ENCODE measurements around the gene SAMD9.
"Not testable (repeated sequence)": the region's sequence is repeated elsewhere in the genome, so short reads cannot be mapped to it uniquely, and the experiment has no call there.

Gene SAMD9

GRCh38 chr7:93119191-93119905 lies 1.6 kb upstream of the SAMD9 start:
- no peak for ATAC-seq

GRCh38 chr7:93117327-93117726 lies 452 bp downstream of the SAMD9 start:
- ATAC-seq = no peak

GRCh38 chr7:93115796-93116195 lies 2.0 kb downstream of the SAMD9 start:
- peak; percentile 92 to 96 for ATAC-seq

GRCh38 chr7:93108003-93108402 lies 9.8 kb downstream of the SAMD9 start:
- ATAC-seq = no peak

GRCh38 chr7:93097388-93097787 lies 20.4 kb downstream of the SAMD9 start:
- ATAC-seq = no peak

GRCh38 chr7:93092757-93093370 lies 24.9 kb downstream of the SAMD9 start:
- ATAC-seq = no peak

- ATAC-seq = not testable (repeated sequence)
Observed at GRCh38 chr7:93073357-93073756, 44.4 kb downstream of the SAMD9 start.

- ATAC-seq = no peak
Observed at GRCh38 chr7:93062599-93062998, 55.2 kb downstream of the SAMD9 start.

- peak in 1 of 2 donors; percentile 10 for ATAC-seq
Observed at GRCh38 chr7:93060865-93061264, 56.9 kb downstream of the SAMD9 start.

- no peak for ATAC-seq
Observed at GRCh38 chr7:93060025-93060424, 57.8 kb downstream of the SAMD9 start.

GRCh38 chr7:93056621-93057020 lies 61.2 kb downstream of the SAMD9 start:
- ATAC-seq = not testable (repeated sequence)

- ATAC-seq = peak; percentile 35 to 70
Observed at GRCh38 chr7:93055543-93056107, 62.2 kb downstream of the SAMD9 start.

GRCh38 chr7:93054975-93055374 lies 62.8 kb downstream of the SAMD9 start:
- ATAC-seq = no peak

GRCh38 chr7:93053949-93054943 lies 63.5 kb downstream of the SAMD9 start:
- ATAC-seq = no peak

- no peak for ATAC-seq
Observed at GRCh38 chr7:93053209-93053948, 64.4 kb downstream of the SAMD9 start.

- ATAC-seq = no peak
Observed at GRCh38 chr7:93051660-93052059, 66.1 kb downstream of the SAMD9 start.
